Fibroblast of lung (primary cell): ENCODE measurements around the gene KCNMA1.

Experiments
- CTCF ChIP-seq, 2 donors: IDR thresholded peaks in 1 of 2; conservative IDR thresholded peaks in 1 of 2; 1 replicate in 1 of 2; 2 replicates in 1 of 2; pipeline ENCODE4 v1.5.1; 2011 to 2012; ENCODE audit warnings: low read length in 2 of 2, control low read depth in 1 of 2, inconsistent platforms in 1 of 2, low read depth in 1 of 2, mild to moderate bottlenecking in 1 of 2
- EZH2 ChIP-seq: IDR thresholded peaks from 2 replicates; pipeline ENCODE4 v1.5.1; 2012; ENCODE audit warnings: low read length, control low read depth, mild to moderate bottlenecking; ENCODE audit errors: missing control alignments

GRCh38 chr10:77458986-77459590 lies 178.5 kb downstream of the KCNMA1 start:
- TF ChIP-seq CTCF (conservative IDR thresholded peaks at IDR 0.05 in 1 of 2, IDR thresholded peaks at IDR 0.05 in 1 of 2; ENCODE audit: low read depth in 1 of 2, low read length in 2 of 2): no peak
- no peak for TF ChIP-seq EZH2
